Measurements from ENCODE around the gene PLGRKT. TPM values are rescaled to one million over a fixed set of nuclear protein-coding genes. Genes with fewer than 3 reads are reported as not detected.
"Not testable (repeated sequence)": the region's sequence is repeated elsewhere in the genome, so short reads cannot be mapped to it uniquely, and the experiment has no call there.

PLGRKT gene
- polyA plus RNA-seq, 3 donors, result 4.6 to 19.7 (median 14.8) TPM

DNA sequence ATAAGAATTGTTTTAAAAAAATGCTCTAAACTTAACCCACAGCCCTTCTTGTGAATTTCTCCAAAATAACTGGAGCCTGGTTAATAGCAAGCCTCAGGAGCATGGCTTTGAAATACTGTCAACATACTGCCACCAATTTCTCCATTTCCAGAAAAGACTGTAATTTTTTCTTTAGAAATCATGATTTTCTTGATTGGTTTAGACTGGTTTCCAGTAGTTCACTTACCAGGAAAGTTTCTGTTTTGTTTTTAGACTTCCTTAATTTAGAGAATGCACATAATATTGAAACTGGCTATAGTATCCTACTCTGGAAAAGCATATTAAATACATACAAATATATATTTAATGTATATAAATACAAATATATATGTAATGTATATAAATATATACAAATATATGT is 8.2 kb upstream of the PLGRKT start:
- H3K27me3 Mint-ChIP-seq (ENCODE audit: low read depth in 3 of 3), result peaks cover 0 to 3% (median 2%) of the 10 kb centered on the region in 3 donors
- Histone ChIP-seq H3K9ac (ENCODE audit: insufficient read depth, low read length, poor library complexity, severe bottlenecking) (no peak overlapping the region), H3K27me3 (ENCODE audit: control insufficient read depth in 2 of 2, insufficient read depth in 2 of 2, low read length in 2 of 2) (no peaks in the 10 kb centered on the region), H3K36me3 (replicated peaks in 1 of 2; ENCODE audit: control insufficient read depth in 1 of 2, insufficient read depth in 2 of 2, low read length in 2 of 2) (no peaks in the 10 kb centered on the region), H3K9me3 (replicated peaks in 1 of 2; ENCODE audit: control insufficient read depth in 1 of 2, insufficient read depth in 1 of 2, low read length in 2 of 2) (no peaks in the 10 kb centered on the region), H3K4me3 (replicated peaks in 1 of 3; ENCODE audit: low read depth in 2 of 3, low read length in 3 of 3) (no peak overlapping the region), H2AFZ (ENCODE audit: insufficient read depth, low read depth, low read length, poor library complexity, severe bottlenecking) (no peak overlapping the region), H3K79me2 (ENCODE audit: insufficient read depth, low read length) (no peaks in the 10 kb centered on the region), H3K27ac (ENCODE audit: low read depth in 1 of 2, low read length in 2 of 2) (no peak overlapping the region), H4K20me1 (ENCODE audit: insufficient read depth, low read length) (no peaks in the 10 kb centered on the region), H3K4me1 (ENCODE audit: control insufficient read depth in 1 of 2, insufficient read depth in 2 of 2, low read length in 2 of 2) (peaks cover 27 to 32% of the 10 kb centered on the region in 2 donors), H3K4me2 (replicated peaks; ENCODE audit: extremely low read depth, low read length, poor library complexity, severe bottlenecking) (peak overlapping the region; percentile 44)
- H3K9me3 Mint-ChIP-seq, result no peaks in the 10 kb centered on the region
- H3K4me3 Mint-ChIP-seq, result no peak overlapping the region
- peaks cover 23% of the 10 kb centered on the region for H3K4me1 Mint-ChIP-seq
- H3K27ac Mint-ChIP-seq, result peak overlapping the region in 2 of 7 donors; percentile 19 to 77
- no peaks in the 10 kb centered on the region for H3K36me3 Mint-ChIP-seq
- TF ChIP-seq, protein P1, sequence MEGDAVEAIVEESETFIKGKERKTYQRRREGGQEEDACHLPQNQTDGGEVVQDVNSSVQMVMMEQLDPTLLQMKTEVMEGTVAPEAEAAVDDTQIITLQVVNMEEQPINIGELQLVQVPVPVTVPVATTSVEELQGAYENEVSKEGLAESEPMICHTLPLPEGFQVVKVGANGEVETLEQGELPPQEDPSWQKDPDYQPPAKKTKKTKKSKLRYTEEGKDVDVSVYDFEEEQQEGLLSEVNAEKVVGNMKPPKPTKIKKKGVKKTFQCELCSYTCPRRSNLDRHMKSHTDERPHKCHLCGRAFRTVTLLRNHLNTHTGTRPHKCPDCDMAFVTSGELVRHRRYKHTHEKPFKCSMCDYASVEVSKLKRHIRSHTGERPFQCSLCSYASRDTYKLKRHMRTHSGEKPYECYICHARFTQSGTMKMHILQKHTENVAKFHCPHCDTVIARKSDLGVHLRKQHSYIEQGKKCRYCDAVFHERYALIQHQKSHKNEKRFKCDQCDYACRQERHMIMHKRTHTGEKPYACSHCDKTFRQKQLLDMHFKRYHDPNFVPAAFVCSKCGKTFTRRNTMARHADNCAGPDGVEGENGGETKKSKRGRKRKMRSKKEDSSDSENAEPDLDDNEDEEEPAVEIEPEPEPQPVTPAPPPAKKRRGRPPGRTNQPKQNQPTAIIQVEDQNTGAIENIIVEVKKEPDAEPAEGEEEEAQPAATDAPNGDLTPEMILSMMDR (IDR thresholded peaks at IDR 0.05), result no peak
- DNase-seq, result peak in 2 of 3 donors; percentile 24 to 41
- intact Hi-C loops (cut with micrococcal nuclease), result no loop called here

GRCh38 chr9:5445096-5445495 is 7.4 kb upstream of the PLGRKT start:
- H3K27ac ChIP-seq (ENCODE audit: low read depth in 1 of 2, low read length in 2 of 2); H3K36me3 ChIP-seq (replicated peaks in 1 of 2; ENCODE audit: control insufficient read depth in 1 of 2, insufficient read depth in 2 of 2, low read length in 2 of 2); H2AFZ ChIP-seq (ENCODE audit: insufficient read depth, low read depth, low read length, poor library complexity, severe bottlenecking); H3K4me3 ChIP-seq (replicated peaks in 1 of 3; ENCODE audit: low read depth in 2 of 3, low read length in 3 of 3); H4K20me1 ChIP-seq (ENCODE audit: insufficient read depth, low read length); H3K27ac Mint-ChIP-seq; intact Hi-C loops (cut with micrococcal nuclease); H3K36me3 Mint-ChIP-seq; H3K4me2 ChIP-seq (replicated peaks; ENCODE audit: extremely low read depth, low read length, poor library complexity, severe bottlenecking); H3K9ac ChIP-seq (ENCODE audit: insufficient read depth, low read length, poor library complexity, severe bottlenecking); H3K4me3 Mint-ChIP-seq; H3K9me3 ChIP-seq (replicated peaks in 1 of 2; ENCODE audit: control insufficient read depth in 1 of 2, insufficient read depth in 1 of 2, low read length in 2 of 2); H3K9me3 Mint-ChIP-seq; H3K79me2 ChIP-seq (ENCODE audit: insufficient read depth, low read length); DNase-seq; H3K27me3 Mint-ChIP-seq (ENCODE audit: low read depth in 3 of 3); H3K27me3 ChIP-seq (ENCODE audit: control insufficient read depth in 2 of 2, insufficient read depth in 2 of 2, low read length in 2 of 2): not testable (repeated sequence)
- WGBS (ENCODE audit: insufficient coverage), result no CpG with 5 or more reads among the region's 4 CpGs
- H3K4me1 Mint-ChIP-seq, result peaks cover 18% of the 10 kb centered on the region
- peaks cover 22 to 24% of the 10 kb centered on the region in 2 donors for H3K4me1 ChIP-seq (ENCODE audit: control insufficient read depth in 1 of 2, insufficient read depth in 2 of 2, low read length in 2 of 2)
